Colonic mucosa (tissue), 4 donors: ENCODE measurements around the gene ABCC3. TPM values are rescaled to one million over a fixed set of nuclear protein-coding genes. Genes with fewer than 3 reads are reported as not detected.
"Not testable (repeated sequence)": the region's sequence is repeated elsewhere in the genome, so short reads cannot be mapped to it uniquely, and the experiment has no call there.

Experiments
- DNase-seq: peaks from one replicate; pipeline ENCODE4 v3.0.0-alpha.2; 2020
- H3K27ac ChIP-seq: fragments of 200-600 bp; one replicate; pipeline ENCODE4 v1.8.0; 2021
- H3K27me3 ChIP-seq: fragments of 200-600 bp; one replicate; pipeline ENCODE4 v1.8.0; 2021
- H3K36me3 ChIP-seq: fragments of 200-600 bp; one replicate; pipeline ENCODE4 v1.8.0; 2021
- H3K4me1 ChIP-seq: fragments of 200-600 bp; one replicate; pipeline ENCODE4 v1.8.0; 2021; ENCODE audit warnings: mild to moderate bottlenecking
- H3K4me3 ChIP-seq: fragments of 200-600 bp; one replicate; pipeline ENCODE4 v1.8.0; 2021
- H3K9ac ChIP-seq, 2 donors: one replicate each; pipeline ENCODE4 v1.7.0; 2013; ENCODE audit warnings: control low read depth in 2 of 2, low read depth in 2 of 2, low read length in 2 of 2
- H3K9me3 ChIP-seq: fragments of 200-600 bp; one replicate; pipeline ENCODE4 v1.8.0; 2021
- intact Hi-C: fragments of 100-400 bp; cut with DNase I; formaldehyde crosslinking; loops from one replicate; pipeline ENCODE4 v1.14.1; 2022
- total RNA-seq, 2 donors: library from RNA; stranded (reverse); fragmentation: NEBNext Ultra II Directional in 1 of 2; extraction: Animal tissue kit (Norgen Biotek cat#: 25700) in 1 of 2; gene quantifications; one replicate each; pipeline ENCODE4 v1.2.1, GENCODE V29; 2021
- TF ChIP-seq, protein P1 (sequence below): fragments of 200-600 bp; IDR thresholded peaks from one replicate; pipeline ENCODE4 v1.8.0; 2022; ENCODE audit warnings: antibody characterized with exemption, mild to moderate bottlenecking
- donor health status: healthy.
- donor health status: DM: no; HTN: no; CAD: no.
- donor health status: DM: no; HTN: no; CAD: no.

ABCC3 gene
- total RNA-seq, 2 donors from 2014 or later: 187 to 226 TPM

DNA sequence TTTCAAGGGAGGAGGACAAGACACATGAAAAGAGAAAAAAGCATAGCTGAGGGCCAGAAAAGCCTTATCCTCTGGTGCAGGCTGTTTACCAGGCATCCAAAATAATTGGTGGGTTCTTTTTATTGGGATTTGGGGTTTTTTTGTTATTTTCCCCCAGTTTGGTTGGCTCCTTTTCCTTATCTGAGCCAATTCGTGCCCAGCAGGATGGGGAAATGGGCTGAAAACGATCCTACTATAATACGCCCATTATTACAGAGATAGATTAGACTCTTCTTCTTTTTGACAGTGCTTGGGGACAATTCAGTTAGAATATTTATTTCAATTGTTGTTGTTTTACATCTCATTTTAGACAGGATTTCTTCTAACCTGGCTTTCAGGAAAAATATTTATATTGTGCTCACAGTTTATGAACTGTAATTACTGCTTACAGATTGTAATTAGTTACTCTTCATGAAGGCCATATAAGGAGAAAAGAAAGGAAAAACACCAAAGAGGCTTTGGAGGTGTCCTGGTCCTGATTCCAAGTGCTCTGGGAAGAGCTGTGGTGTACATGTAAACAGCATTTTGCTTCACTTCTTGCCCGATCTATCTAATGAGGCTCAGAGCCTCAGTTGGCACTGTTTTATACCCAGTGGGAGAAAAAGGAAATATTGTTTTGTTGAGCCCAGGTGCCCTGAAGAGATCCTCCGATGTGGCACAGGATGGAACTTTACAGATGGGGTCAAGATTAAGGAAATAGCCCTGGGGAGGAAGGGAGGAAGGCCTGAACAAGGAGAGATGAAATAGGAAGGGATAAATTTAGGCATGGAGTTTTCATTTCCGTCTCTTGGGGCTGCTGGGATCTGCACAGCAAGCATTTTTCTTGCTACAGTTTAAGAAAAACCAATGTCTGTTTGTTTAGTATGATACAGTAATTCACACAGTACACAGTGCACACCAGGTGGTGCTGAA, 73.6 kb downstream of the ABCC3 start:
- Histone ChIP-seq H3K27me3 (no peaks in the 10 kb centered on the region), H3K9ac (peak overlapping the region; percentile 95 to 99), H3K9me3 (no peaks in the 10 kb centered on the region), H3K4me1 (no peaks in the 10 kb centered on the region), H3K27ac (peak overlapping the region; percentile 96), H3K36me3 (no peaks in the 10 kb centered on the region), H3K4me3 (peak overlapping the region; percentile 73)
- TF ChIP-seq, protein P1, sequence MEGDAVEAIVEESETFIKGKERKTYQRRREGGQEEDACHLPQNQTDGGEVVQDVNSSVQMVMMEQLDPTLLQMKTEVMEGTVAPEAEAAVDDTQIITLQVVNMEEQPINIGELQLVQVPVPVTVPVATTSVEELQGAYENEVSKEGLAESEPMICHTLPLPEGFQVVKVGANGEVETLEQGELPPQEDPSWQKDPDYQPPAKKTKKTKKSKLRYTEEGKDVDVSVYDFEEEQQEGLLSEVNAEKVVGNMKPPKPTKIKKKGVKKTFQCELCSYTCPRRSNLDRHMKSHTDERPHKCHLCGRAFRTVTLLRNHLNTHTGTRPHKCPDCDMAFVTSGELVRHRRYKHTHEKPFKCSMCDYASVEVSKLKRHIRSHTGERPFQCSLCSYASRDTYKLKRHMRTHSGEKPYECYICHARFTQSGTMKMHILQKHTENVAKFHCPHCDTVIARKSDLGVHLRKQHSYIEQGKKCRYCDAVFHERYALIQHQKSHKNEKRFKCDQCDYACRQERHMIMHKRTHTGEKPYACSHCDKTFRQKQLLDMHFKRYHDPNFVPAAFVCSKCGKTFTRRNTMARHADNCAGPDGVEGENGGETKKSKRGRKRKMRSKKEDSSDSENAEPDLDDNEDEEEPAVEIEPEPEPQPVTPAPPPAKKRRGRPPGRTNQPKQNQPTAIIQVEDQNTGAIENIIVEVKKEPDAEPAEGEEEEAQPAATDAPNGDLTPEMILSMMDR: no peak
- intact Hi-C loops: no loop called here
- no peak for DNase-seq

DNA sequence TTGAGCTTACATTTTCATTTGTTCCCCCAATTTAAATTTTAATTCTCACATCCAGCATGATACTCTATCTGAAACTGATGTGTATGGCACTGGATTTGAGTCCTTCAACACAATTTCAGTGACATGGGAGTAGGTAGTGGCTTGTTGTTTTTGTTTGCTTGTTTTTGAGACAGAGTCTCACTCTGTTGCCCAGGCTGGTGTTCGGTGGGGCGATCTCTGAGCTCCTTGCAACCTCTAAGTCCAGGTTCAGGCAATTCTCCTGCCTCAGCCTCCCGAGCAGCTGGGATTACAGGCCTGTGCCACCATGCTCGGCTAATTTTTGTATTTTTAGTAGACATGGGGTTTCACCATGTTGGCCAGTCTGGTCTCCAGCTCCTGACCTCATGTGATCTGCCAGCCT, 74.4 kb downstream of the ABCC3 start:
- H3K27me3 ChIP-seq: not testable (repeated sequence)

DNA sequence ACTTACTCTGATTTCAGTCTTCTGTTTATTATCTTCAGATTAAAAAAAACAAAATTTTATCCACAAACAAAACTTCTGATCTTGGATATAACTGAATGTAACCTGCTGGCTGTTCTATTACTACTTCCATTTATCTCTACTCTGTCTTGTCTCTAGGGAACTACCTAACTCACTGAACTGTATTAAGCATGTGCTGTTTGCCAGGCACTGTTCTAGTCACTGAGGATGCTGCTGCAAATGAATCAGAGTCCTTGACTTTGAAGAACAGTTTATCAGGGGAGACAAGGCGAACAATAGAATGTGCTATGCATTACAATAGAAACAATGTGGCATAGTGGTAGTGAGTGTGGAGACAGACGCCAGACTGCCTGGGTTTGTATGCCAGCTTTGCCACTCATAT, 75.3 kb downstream of the ABCC3 start:
- Histone ChIP-seq H3K9ac (no peak overlapping the region), H3K4me1 (no peaks in the 10 kb centered on the region), H3K27me3 (no peaks in the 10 kb centered on the region), H3K4me3 (no peak overlapping the region), H3K36me3 (no peaks in the 10 kb centered on the region), H3K27ac (no peak overlapping the region), H3K9me3 (no peaks in the 10 kb centered on the region)
- TF ChIP-seq, protein P1: no peak
- DNase-seq: no peak
- intact Hi-C loops: no loop called here

More for the DNA sequence above, 74.4 kb downstream of the ABCC3 start:
- DNase-seq, intact Hi-C loops, H3K4me3 ChIP-seq, H3K9me3 ChIP-seq, H3K36me3 ChIP-seq, H3K4me1 ChIP-seq: not testable (repeated sequence)
- Histone ChIP-seq H3K9ac (peak overlapping the region; percentile 44 to 95), H3K27ac (peak overlapping the region; percentile 96)

DNA sequence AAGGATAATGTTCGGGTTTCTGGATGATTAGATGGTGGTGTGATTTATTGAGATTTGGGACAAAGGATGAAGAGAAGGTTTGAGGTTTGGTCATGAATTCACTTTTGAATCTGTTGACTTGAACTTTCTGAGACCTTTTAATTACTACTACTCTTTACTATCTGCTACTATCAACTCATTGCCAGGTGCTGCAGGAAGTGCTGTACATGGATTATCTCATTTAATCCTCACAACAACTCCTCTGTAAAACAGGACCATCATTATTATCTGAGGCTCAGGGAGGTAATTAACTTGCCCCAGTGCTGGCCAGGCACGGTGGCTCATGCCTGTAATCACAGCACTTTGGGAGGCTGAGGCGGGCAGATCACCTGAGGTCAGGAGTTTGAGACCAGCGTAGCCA, 76.0 kb downstream of the ABCC3 start:
- Histone ChIP-seq H3K9ac (no peak overlapping the region), H3K4me1 (no peaks in the 10 kb centered on the region), H3K27ac (no peak overlapping the region), H3K27me3 (no peaks in the 10 kb centered on the region), H3K9me3 (no peaks in the 10 kb centered on the region), H3K4me3 (no peak overlapping the region), H3K36me3 (no peaks in the 10 kb centered on the region)
- no peak for DNase-seq
- TF ChIP-seq, protein P1: no peak
- intact Hi-C loops: no loop called here

DNA sequence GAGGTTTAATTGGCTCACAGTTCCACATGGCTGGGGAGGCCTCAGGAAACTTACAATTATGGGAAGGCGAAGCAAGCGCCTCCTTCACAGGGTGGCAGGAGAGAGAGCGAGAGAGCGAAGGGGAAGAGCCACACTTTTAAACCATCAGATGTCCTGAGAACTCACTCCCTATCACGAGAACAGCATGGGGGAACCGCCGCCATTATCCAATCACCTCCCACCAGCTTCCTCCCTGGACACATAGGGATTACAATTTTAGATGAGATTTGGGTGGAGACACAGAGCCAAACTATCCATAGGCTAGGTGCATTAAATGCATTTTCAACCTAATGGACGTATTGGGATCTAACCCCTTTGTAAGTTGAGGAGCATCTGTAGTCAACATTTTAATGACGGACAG, 78.0 kb downstream of the ABCC3 start:
- Histone ChIP-seq H3K36me3 (no peaks in the 10 kb centered on the region), H3K9ac (no peak overlapping the region), H3K27ac (no peak overlapping the region), H3K27me3 (no peaks in the 10 kb centered on the region), H3K4me3 (no peak overlapping the region), H3K4me1 (no peaks in the 10 kb centered on the region), H3K9me3 (no peaks in the 10 kb centered on the region)
- intact Hi-C loops: no loop called here
- TF ChIP-seq, protein P1: no peak
- DNase-seq: no peak

DNA sequence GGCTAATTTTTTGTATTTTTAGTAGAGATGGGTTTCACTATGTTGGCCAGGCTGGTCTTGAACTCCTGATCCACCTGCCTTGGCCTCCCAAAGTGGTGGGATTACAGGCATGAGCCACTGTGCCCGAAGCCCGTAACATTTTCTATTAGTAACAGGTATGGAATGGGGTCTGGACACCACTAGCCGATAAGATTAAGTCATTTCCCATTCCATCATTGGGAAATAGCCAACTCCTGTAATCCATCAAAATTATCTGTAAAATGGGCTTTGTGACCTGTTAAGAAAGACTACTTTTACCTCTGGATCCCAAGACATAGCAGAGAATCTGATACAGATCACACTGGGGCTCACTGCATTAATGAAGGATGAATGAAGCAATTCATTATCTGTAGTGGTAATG, 80.8 kb downstream of the ABCC3 start:
- no peaks in the 10 kb centered on the region for H3K36me3 ChIP-seq
- intact Hi-C loops: no loop called here

More for the DNA sequence above, 80.8 kb downstream of the ABCC3 start:
- no peak overlapping the region for H3K4me3 ChIP-seq
- H3K27me3 ChIP-seq: no peaks in the 10 kb centered on the region
- no peaks in the 10 kb centered on the region for H3K4me1 ChIP-seq
- no peak for DNase-seq
- H3K27ac ChIP-seq: no peak overlapping the region
- H3K9me3 ChIP-seq: no peaks in the 10 kb centered on the region
- TF ChIP-seq, protein P1: no peak
- H3K9ac ChIP-seq: no peak overlapping the region
